ENCODE data around the gene AGFG1.

AGFG1 gene

DNA sequence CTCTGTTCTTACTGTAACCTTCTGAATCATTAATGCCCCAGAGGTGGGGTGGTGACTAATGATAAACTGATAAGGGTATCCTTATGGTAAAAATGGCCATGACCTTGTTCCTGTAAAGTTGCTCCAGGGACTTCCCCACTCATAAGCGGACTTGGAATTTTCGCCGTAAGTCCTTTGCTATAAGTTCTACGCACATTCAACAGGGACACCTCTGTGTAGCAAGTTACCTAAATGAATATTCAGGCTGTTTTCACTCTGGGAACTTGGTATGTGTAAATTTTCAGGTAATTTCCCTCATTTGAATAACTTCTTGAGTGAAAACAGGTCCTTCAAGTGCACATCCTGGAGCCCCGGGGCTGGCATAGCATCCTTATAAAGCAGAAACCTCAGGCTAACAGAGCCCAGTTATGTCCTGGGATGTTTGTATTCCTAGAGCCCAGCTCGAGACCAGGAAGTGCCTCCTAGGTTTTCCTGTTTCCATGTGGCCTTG lies 9.4 kb upstream of the AGFG1 start:
- no peak for DNase-seq

DNA sequence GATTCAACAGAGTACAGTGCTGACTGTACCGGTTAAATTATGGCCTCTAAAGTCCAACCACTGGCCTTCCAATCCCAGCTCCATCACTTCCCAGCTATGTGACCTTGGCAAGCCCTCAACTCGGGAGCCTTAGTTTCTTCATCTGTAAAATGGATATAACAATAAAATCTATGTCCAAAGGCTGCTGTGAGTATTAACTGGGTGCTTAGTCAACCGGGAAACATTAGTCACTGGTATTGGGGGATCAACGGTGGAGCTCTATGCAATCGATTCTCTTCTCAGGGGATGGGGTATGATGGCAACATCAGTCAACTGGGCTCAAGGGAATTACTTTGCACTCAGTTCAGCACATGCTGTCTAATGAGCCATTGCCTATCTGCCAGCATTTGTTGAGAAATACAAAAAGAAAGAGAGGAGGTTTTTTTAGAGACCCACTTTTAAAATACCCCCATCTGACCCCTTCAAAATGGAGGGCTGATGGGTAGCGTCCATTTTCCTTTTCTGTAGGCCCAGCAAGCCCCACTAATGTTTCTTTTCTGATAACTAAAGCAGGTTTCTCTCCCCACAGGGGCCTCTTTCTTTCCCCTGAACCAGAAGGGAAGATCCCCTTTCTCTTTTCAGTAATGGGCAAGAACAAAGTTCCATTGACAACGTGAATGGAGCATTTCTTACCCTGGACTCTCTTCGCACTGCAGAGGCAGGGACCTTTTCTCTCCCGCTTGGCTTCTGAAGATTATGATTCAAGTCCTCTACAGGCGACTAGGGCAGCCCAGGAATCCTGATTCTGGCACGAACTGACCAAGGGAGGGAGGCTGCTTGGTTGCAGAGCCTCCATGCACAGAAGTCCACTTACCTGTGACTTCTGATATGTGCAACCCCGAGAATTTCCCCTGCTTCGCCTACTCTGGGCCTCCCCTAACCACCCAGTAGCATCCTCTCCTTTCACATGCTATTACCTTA lies 8.7 kb upstream of the AGFG1 start:
- no peak for DNase-seq

DNA sequence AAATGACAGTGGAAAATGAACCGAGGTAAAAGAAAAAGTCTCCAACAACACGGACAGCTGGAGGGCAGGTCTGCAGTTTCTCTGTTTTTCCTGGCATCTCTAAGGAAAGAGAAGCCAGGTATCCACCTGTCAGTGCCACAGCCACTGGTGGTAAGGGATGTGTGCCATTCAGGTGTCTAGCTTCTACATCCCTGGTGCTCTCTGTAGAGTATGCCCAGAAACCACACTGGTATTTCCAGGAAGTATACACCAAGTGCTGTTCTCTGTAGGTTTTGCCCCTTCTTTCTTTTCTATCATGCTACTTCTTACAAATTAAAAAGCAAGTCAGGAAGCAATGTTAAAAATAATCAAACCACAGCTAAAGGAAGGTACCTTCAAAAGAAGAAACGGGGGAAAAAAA lies 7.6 kb upstream of the AGFG1 start:
- no peak for DNase-seq

DNA sequence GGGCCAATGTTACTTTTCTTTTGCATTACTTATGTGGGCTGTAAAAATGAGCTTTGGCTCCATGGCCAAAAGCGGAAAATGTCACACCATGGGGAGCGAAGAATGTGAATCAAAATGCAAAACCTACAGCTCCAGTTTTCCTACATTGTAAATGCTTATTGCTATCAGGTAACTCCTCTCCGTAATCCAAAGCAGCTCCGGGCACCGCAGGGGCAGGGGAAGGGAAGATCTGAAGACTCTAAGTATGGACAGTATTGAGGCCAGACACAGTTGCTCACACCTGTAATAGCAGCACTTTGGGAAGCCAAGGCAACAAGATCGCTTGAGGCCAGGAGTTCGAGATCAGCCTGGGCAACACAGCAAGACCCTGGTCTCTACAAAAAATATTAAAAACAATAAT lies 7.1 kb upstream of the AGFG1 start:
- no peak for DNase-seq

DNA sequence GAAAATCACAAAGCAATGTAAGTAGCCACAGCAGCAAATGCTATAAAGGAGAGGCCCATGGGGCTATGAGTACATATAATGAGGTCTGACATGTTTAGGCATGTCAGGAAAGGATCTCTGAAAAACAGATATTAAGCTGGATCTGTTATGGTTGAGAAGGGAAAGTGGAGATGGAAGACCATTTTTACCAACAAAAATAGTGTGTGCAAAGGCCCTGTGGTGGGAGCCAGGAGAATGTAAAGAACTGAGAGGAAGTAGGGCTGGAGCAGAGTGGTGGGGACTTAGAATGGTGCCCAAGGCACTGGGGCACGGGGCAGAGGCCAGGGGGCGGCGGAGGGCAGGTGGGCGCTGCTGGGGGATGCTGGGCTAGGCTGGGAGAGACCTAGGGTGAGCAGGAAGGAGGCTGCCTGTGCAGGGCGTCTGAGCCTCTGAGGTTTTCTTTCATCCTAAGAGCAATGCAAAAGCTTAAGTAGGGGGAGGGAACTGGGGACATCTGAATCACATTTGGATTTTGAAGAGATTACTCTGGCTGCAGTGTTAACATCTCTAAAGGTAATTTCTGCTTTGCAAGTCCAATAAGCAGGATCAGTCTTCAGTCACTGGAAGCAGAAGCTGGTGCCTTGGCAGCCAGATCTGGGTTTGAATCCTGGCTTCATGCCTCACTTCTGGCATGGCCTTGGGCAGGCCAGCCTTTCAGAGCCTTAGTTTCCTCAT lies 4.9 kb upstream of the AGFG1 start:
- no peak for DNase-seq

DNA sequence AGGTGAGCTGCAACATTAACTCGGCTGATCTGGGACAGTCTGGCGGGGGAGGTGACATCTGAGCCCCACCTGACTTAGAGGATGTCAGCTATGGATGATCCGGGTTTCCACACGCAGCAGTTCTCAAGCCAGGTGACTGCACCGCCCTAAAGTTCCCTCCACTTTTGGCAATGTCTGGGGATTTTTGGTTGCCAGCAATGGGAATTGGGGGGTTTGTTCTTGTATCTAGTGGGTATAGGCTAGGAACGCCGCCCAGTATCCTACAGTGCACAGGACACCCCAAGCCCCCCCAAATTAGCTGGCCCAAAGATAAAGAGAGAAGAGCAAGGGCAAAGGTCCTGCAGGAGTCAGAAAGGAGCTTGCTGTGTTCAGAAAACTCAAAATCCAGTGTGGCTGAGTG lies 544 bp upstream of the AGFG1 start:
- no peak for DNase-seq

DNA sequence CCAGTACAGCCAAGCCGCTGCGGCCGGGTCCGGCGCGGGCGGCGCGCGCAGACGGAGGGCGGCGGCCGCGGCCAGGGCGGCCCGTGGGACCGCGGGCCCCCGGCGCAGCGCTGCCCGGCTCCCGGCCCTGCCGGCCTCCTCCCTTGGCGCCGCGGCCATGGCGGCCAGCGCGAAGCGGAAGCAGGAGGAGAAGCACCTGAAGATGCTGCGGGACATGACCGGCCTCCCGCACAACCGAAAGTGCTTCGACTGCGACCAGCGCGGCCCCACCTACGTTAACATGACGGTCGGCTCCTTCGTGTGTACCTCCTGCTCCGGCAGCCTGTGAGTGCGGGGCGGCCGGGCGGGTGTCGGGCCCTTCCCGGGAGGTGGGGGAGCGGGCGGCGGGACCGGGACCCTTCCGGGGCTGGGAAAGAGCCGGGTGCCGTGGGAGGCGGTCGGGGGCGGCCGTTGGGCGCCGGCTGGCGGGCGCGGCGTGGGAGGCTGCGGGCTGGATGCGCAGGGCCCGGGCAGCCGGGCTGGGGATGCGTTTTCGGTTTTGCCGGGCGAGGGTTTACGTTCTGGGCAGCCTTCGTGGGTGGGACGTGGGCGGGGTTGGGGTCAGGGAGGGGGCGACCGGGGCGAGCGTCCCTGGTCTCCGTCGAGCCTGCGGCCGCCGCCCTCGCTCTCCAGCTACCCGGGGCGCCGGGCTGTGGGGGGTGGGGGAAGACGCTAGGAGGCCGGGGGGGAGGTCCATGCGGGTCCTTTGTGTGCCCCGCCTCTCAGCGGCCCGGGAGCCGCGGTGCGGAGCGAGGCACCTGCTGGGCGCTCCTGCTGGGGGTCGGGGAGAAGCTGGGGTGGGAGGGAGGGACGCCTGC lies 537 bp downstream of the AGFG1 start:
- peak; percentile 32 for DNase-seq

DNA sequence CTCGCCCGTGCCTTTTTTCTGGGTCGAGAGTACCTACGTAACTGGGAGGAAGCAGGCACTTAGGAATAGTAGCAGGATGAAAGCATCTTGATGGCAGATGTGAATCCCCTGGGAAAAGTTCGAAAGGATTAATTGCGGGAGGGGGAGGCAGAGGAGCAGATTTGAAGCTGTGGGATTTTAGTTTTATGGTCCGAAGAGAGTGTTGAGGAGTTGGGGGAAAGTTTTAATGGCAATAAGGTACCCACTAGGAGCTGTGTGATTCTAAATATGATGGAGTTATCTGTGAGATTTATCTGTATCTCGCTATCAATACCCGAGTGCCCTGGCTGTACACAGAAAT lies 1.1 kb downstream of the AGFG1 start:
- DNase-seq, result no peak

DNA sequence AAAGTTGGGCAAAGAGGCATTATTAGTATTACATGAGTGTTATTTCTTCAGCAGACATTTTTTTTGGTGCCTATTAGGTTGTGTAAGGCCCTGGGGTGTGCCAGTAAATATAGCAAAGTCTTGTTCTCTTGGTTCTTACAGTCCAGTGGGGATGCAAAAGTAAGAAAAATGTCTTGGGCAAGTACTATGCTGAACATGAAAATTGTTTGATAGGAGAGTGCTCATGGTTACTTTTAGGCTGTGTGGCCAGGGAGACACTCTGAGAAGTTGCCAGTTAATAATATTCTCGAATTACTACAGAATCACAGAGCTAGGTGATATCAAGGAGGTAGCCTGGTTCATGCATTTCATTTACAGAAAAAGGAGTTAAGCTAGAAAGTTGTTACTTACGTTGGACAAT lies 1.9 kb downstream of the AGFG1 start:
- no peak for DNase-seq

DNA sequence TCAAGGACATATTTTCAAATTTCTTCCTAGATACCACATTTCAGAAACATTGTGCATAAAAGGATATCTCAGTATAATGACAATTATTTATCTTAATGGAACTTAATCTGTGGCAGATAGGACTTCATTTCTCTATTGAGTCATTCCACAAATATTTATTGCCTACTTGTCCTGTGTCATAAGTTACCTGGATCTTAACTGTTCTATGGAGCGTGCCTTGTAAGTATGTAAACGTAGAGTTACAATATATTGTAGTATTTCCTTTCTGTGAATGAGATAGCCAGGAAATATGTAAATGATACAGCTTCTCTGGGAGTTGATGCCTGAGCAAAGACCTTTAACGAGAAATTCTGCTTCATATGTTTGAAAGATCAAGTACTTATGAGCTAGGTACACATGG lies 2.5 kb downstream of the AGFG1 start:
- no peak for DNase-seq

DNA sequence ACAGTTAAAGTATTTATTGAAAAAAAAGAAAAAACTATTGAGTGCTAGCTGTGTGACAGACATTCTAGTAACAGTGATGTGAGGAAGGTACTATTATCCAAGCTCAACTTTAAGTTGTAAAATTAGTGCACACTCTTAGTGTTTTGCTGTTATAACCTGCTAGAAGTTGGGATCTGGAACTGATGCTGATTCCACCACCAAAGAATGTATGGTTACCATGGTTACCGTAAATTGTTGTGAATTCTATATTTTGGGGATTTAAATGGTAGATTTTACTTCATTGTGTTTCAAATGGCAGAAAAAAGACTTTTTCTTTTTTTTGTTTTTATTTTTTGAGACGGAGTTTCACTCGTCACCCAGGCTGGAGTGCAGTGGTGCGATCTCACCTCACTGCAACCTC lies 5.3 kb downstream of the AGFG1 start:
- DNase-seq, result no peak

DNA sequence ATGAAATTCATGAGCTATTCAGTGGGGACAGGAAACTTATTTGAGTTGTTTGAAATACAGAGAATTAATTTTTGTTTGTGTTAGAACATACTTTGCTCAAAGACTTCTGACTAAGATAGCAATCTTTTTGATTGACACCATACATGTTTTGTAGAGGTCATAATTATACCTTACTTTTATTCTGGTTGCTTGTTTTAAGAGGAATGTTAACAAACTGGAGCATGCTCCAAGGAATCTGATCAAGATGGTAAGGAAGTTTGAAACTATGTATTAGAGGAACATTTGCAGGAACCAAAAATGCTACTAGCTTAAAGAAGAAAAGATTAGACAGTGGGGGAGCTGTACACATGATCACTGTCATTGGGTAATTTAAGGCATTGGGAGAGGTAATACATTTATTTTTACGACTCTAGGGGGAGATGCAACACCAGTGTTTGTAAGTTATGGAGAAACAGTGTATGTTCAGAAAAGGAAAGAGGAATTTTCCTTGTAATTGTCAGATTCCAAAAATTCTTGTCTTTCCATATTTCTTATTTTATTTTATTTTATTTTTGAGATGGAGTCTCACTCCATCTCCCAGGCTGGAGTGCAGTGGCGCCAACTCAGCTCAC lies 8.0 kb downstream of the AGFG1 start:
- no peak for DNase-seq

DNA sequence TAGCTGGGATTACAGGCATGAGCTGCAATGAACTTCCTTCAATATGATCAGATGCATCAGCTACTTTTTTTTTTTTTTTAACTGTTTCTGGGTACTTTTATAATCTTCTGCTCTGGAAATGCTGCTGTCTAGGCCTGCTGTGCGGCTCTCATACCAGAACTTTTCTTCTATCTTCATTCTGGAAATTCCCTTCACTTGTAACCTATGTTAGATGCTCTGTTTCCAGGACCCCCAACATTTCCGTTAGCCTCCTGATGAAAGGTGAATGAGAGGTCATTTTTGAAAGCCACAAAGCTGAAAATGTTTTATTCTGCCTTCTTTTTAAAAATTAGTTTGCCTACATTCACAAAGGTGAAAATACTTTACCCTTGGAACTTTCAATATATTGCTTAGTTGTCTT lies 8.6 kb downstream of the AGFG1 start:
- DNase-seq, result no peak

DNA sequence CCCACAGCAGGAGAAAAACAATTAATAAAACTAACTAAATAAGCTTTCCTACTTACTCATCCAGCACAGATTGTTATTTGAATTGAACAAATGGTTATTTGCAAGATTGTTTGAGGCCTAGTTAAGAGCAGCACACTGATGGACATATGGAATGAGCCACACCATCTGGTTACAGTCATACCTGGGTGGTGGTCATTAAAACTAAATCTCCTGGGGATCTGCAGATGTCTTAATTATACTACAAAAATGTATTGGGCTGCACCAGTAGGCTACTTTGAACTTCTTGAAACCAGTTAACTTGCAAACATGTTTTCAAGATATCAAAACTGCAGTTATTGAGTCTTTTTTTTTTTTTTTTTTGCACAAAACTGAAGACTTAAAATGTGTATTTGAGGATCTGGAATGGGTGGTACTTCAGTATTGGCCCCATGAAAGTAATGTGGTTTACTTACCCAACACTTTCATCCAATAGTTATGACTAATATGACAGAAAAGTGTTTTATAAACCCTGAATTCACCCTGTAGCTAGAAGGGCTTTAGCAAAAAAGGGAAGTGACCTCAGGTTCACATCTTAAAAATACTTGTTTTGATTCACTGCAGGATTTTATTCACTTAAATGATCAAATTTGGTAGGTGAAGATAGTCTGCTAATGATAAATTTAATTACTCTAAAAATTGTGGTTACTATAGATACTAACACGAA lies 10.8 kb downstream of the AGFG1 start:
- no peak for DNase-seq

DNA sequence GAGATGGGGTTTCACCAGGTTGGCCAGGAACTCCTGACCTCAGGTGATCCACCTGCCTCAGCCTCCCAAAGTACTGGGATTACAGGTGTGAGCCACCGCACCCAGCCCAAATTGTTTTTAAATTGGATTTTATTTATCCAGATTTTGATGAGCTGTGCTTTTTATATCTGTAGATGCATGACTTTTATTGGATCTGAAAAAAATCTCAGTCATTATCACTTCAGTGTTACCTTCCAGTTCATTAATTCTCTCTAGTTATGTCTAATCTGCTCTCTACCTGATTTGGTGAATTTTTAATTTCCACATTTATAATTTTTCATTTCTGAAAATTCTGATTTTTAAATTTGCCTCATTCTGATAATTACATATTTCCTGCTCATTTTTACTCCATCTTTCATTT lies 13.5 kb downstream of the AGFG1 start:
- DNase-seq, result no peak

DNA sequence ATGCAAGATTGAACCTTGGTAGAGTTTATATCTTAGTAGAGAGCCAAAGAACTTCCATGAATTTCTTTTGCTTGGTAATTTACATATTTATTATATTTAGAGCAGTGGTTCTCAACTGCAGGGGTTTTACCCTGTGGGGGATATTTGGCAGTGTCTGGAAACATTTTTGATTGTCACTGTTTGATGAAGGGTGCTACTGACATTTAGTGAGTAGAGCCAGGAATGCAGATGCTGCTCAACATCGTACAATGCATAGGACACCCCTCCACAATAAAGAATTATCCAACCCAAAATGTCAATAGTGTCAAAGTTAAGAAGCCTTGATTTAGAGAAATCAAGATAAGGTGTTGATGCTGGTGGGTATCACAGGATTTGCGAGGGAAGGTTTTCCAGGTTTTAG lies 14.7 kb downstream of the AGFG1 start:
- DNase-seq, result no peak

DNA sequence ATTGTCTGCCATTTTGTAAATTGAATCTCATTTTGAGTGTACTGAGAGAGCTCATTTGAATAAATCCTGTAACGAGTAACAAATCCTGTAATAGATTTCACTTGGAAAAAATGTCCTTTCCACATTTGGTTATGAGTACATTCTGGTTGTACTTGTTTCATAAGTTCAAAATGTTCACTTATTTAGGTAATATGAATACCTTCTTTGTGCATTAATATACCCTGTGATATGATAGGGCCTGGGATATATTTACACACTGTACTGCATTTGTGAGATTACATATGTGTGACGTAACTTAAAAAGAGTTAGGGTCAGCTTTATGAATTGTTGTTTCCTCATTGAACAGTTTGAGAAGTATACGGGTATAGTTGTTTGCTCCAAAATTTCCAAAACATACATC lies 16.1 kb downstream of the AGFG1 start:
- DNase-seq, result no peak

DNA sequence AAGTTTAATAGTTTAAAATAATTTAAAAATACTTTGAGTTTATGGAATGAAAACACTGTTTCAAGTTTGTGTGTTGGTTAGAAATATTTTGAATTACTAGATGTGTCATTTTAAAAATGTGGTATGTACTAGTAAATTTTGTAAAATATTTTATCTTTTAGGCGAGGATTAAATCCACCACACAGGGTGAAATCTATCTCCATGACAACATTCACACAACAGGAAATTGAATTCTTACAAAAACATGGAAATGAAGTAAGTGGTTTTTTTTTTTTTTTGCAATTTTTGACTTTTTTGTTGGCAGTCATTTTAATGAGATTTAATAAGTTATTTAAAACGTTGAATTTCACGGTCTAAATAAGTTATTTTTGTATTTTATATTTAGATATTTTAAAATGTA lies 19.4 kb downstream of the AGFG1 start:
- DNase-seq, result no peak

DNA sequence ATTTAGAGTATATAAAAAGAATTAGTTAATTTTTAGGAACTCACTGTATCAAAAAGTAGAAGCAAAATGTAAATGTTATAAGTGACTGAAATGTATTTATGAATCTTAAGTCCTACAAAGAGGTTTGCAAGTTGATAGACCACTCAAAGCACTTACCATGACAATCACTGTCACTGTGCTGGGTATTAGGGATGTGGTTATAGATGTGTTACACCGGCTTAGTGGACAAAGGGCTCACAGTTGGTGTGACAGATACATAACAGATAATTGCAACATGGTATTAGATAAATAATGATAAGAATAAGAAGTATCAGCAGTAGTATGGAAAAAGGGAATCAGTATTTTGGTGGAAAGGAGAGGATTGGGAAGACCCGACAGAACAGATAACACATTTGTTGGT lies 21.6 kb downstream of the AGFG1 start:
- no peak for DNase-seq

DNA sequence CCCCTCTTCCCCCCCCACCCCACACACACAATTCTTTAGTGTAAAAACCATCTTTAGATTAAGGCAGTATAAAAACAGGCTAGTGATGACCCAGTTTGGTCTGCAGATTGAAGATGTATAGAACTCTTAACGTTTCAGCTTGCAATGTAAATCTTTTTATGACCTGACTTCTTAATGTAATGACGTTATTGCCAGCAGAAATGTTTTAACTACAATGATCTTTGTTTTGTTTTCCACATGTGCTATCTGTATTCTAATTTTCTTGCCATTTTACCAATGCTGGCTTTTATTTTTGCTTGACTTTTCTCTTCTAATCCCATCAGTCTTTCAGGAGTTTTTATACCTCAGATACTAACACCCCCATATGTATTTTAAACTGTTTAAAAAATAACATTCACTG lies 25.2 kb downstream of the AGFG1 start:
- DNase-seq, result no peak

DNA sequence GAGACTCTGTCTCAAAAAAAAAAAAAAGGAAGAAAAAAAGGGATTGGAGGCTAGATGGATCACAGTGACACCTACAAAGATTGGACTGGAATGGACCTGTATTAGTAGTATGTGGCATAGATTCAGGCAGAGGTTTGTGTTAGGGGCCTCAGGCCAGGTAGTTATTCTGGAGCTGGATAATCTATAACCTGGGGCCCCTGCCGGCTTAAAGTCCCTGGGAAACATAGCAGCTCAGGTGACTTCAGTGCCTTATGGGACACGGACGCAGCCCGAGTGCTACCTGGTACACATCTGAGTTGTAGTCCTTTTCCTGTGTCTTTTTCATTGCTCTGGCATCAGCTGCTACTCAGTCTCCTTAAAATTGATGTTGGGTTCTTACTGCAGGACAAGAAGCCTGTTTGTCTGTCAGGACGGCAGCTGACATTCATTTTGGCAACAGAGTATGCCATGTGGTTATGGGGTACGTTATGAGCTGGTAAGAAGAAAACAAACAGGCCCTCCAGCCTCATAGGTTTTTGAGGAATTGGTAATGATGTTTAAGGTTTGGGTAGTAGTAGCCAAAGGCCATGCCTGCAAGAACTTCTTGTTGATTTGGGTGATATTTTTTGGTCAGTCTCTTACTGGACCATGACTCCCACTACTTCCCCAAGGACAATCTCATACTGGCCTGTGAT lies 27.8 kb downstream of the AGFG1 start:
- no peak for DNase-seq

DNA sequence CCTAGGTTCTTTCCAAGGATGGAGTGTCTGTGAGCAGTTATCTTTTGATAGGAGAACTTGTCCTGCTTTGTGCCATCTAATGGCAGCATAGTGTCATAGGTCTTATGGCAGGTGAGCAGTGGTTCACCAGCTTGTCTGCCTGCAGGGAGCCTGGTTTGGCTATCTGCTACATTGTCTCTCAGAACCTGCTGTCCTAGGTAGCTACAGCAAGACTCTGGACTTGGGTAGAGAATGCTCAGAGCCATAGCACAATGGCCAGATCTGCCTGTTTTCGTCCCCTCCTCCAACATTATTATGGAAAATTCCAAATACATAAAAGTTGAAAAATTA lies 28.3 kb downstream of the AGFG1 start:
- no peak for DNase-seq
